NK-92 treated with Interleukin-12 subunit alpha and Interleukin-12 subunit beta, amount 100 ng/mL, for 24 hours (cell line): ENCODE data around the gene HMG20A.
A peak's percentile ranks its signal among the peaks of the same experiment; 100 is the strongest.
"Not testable (repeated sequence)": the region's sequence is repeated elsewhere in the genome, so short reads cannot be mapped to it uniquely, and the experiment has no call there.

Experiments used
- DNase-seq: peaks from one replicate; lab custom pipeline; 2025; lab: John Stamatoyannopoulos, UW

Gene HMG20A

GRCh38 chr15:77420610-77421369 lies at the start of gene HMG20A:
TSS of gene HMG20A (plus strand) at chr15:77420888. CDS start at chr15:77458408, 37,520 bp downstream.
- peak; percentile 67 for DNase-seq

DNA sequence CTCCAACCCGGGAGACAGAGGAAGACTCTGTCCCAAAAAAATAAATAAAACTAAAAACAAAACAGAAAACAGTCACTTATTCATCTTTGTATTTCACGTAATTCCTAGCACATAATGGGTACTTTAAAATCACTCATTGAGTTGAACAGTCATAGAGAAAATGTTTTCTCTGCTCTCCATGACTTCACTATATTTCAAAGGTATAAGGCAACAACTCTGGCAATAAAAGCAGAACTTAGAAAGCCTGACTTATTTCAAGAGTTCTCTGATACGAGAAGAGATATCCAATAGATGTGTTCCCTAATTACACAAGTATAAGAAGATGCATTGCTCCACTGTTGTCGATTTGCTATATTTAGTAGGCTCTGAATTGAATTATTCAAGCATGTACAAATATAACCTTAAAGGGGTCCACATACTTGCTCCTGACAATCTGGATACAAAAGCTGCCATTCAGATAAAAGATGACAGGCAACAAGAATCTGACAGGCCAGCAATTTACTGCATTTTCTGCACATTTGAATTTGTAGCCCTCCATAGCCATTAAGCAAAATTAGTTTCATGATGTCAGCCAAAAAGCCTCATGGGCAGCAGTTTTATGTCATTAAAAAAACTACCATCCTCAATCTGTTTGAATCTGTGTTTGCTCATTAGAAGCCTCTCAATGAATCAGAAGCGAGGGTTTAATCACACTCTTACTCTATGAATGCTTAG lies 48.7 kb upstream of the HMG20A start:
- no peak for DNase-seq

GRCh38 chr15:77373441-77373840 lies 47.2 kb upstream of the HMG20A start:
- no peak for DNase-seq

- DNase-seq: no peak
These were observed 45.6 kb upstream of the HMG20A start for GRCh38 chr15:77375133-77375532.

DNA sequence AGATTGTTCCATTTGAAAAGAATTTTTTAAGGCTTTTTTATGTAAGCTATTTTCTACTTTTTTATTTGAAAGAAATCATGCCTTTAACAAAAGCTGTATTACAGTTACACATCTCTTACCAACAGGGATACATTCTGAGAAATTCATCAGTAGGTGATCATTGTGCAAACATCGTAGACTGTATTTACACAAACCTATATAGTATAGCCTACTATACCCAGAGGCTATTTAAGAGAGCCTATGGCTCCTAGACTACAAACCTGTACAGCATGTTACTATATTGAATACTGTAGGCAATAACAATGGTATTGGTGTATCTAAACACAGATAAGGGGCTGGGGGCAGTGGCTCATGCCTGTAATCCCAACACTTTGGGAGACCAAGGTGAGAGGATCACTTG lies 43.9 kb upstream of the HMG20A start:
- DNase-seq: no peak

DNA sequence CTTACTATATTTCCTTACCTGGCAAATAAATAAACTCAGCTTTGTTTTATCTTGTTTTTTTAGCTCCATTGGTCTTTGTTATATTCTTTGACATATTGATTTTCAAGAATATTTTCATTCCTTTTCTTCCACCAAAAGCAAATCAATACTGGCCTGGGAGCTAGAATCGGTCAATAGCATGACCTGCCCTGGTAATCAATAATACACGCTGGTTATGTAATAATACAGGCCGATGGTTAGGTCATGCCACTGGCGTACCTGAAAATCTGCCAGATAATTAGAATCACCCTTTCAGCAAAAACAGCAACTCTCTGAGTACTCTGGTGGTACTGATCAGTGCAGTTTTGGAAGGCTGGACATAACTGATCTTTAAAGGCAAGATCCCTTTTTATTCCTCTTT lies 40.7 kb upstream of the HMG20A start:
- no peak for DNase-seq

- DNase-seq: no peak
These were observed 36.6 kb upstream of the HMG20A start for GRCh38 chr15:77384086-77384485.

GRCh38 chr15:77384589-77385359 lies 35.9 kb upstream of the HMG20A start:
- no peak for DNase-seq

GRCh38 chr15:77386626-77387025 lies 34.1 kb upstream of the HMG20A start:
- DNase-seq: no peak

GRCh38 chr15:77387365-77388105 lies 33.2 kb upstream of the HMG20A start:
- DNase-seq: no peak

- no peak for DNase-seq
These were observed 29.2 kb upstream of the HMG20A start for GRCh38 chr15:77391372-77391951.

DNA sequence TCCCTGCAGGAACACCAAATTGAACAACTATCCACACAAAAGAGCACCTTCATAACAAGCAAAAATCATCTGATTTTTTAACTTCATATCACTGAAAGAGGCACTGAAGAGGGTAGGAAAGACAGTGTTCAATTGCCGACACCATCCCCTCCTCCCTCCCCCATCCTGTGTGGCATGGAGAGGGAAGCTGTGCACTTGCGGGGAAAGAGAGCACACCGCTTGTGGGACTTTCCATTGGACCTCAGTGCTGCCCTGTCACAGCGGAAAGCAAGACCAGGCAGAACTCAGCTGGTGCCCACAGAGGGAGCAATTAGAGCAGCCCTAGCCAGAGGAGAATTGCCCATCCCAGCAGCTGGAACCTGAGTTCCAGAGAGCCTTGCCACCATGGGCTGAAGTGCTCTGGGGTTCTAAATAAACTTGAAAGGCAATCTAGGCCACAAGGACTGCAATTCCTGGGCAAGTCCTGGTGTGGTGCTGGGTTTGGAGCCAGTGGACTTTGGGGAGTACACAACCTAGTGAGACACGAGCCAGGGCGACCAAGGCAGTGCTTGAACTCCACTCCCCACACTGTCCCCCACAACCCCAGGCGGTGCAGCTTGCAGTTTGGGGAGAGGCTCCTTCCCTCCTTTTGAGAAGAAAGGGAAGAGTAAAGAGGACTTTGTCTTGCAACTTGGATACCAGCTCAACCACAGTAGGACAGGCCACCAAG lies 27.8 kb upstream of the HMG20A start:
- DNase-seq: no peak

- no peak for DNase-seq
These were observed 27.2 kb upstream of the HMG20A start for GRCh38 chr15:77393471-77393840.

GRCh38 chr15:77395013-77395774 lies 25.5 kb upstream of the HMG20A start:
- no peak for DNase-seq

- no peak for DNase-seq
These were observed 24.0 kb upstream of the HMG20A start for GRCh38 chr15:77396692-77397091.

DNA sequence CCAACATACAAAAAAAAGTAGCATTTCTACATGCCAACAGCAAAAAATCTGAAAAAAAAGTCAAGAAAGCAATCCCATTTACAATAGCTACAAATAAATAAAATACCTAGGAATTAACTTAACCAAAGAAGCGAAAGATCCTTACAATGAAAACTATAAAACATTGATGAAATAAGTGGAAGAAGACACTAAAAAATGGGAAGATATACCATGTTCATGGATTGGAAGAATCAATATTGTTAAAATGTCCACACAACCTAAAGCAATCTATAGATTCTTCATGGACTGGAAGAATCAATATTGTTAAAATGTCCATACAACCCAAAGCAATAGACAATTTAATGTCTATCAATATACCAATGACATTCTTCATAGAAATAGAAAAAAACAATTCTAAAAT lies 21.8 kb upstream of the HMG20A start:
- no peak for DNase-seq

- no peak for DNase-seq
These were observed 20.4 kb upstream of the HMG20A start for GRCh38 chr15:77400258-77400657.

GRCh38 chr15:77402740-77403379 lies 17.8 kb upstream of the HMG20A start:
- no peak for DNase-seq

- not testable (repeated sequence) for DNase-seq
These were observed 14.4 kb upstream of the HMG20A start for GRCh38 chr15:77406173-77406759.
